Activated T-cell treated with anti-CD3 and anti-CD28 coated beads, Interleukin-2, amount 50 U/mL, for 4 hours (primary cell): ENCODE measurements around the gene GPR162. TPM values are rescaled to one million over a fixed set of nuclear protein-coding genes. Genes with fewer than 3 reads are reported as not detected.

ENCODE experiments used
- ATAC-seq, 2 donors: fragments of 200-7000 bp; cut with Tn5 transposase; one replicate each; pipeline ENCODE4 v1.10.0; 2021
- DNase-seq: peaks from one replicate; pipeline ENCODE4 v3.0.0-alpha.2; 2020
- H3K27me3 Mint-ChIP-seq: one replicate; pipeline ENCODE4 v1.8.0; 2021; ENCODE audit warnings: low read depth, mixed read lengths
- H3K36me3 Mint-ChIP-seq: one replicate; pipeline ENCODE4 v1.8.0; 2022; ENCODE audit warnings: mixed read lengths; ENCODE audit not compliant: insufficient read depth
- H3K4me1 Mint-ChIP-seq: one replicate; pipeline ENCODE4 v1.8.0; 2021; ENCODE audit warnings: low read depth, mixed read lengths
- H3K4me3 Mint-ChIP-seq: one replicate; pipeline ENCODE4 v1.8.0; 2021; ENCODE audit warnings: mild to moderate bottlenecking, moderate library complexity, mixed read lengths
- H3K9me3 Mint-ChIP-seq: one replicate; pipeline ENCODE4 v1.8.0; 2021; ENCODE audit warnings: mixed read lengths
- total RNA-seq, 3 donors: library from RNA; stranded (reverse); gene quantifications; one replicate each; pipeline ENCODE4 v1.2.1, GENCODE V29; 2021

Gene GPR162
- total RNA-seq, 3 donors from 2014 or later: 0.08 to 0.38 TPM; not detected in 1

DNA sequence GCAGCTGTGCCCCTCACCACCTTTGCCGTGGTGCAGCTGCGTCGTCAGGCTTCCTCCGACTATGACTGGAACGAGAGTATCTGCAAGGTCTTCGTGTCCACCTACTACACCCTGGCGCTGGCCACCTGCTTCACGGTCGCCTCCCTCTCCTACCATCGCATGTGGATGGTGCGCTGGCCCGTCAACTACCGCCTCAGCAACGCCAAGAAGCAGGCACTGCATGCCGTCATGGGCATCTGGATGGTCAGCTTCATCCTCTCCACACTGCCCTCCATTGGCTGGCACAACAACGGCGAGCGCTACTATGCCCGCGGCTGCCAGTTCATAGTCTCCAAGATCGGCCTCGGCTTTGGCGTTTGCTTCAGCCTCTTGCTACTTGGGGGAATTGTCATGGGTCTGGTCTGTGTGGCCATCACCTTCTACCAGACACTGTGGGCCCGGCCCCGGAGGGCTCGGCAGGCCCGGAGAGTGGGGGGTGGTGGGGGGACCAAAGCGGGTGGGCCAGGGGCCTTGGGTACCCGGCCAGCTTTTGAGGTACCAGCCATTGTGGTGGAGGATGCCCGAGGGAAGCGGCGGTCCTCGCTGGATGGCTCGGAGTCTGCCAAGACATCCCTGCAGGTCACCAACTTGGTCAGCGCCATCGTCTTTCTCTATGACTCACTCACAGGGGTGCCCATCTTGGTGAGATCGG, 2.6 kb downstream of the GPR162 start:
- Mint-ChIP-seq H3K4me3 (no peak overlapping the region), H3K27me3 (peaks cover 39% of the 10 kb centered on the region), H3K9me3 (no peaks in the 10 kb centered on the region), H3K4me1 (peaks cover 25% of the 10 kb centered on the region), H3K36me3 (no peaks in the 10 kb centered on the region)
- DNase-seq (no peak), ATAC-seq (no peak)

GRCh38 chr12:6824901-6825381, 3.3 kb downstream of the GPR162 start:
- ATAC-seq (no peak), DNase-seq (no peak)
- Mint-ChIP-seq H3K27me3 (peaks cover 40% of the 10 kb centered on the region), H3K4me3 (no peak overlapping the region), H3K36me3 (no peaks in the 10 kb centered on the region), H3K9me3 (no peaks in the 10 kb centered on the region), H3K4me1 (peaks cover 29% of the 10 kb centered on the region)

- ATAC-seq (peak; percentile 62 to 63), DNase-seq (peak; percentile 84)
- Mint-ChIP-seq H3K4me3 (no peak overlapping the region), H3K36me3 (no peaks in the 10 kb centered on the region), H3K4me1 (peaks cover 27% of the 10 kb centered on the region), H3K9me3 (no peaks in the 10 kb centered on the region), H3K27me3 (peaks cover 40% of the 10 kb centered on the region)
These were observed 3.9 kb downstream of the GPR162 start for GRCh38 chr12:6825398-6826124.

DNA sequence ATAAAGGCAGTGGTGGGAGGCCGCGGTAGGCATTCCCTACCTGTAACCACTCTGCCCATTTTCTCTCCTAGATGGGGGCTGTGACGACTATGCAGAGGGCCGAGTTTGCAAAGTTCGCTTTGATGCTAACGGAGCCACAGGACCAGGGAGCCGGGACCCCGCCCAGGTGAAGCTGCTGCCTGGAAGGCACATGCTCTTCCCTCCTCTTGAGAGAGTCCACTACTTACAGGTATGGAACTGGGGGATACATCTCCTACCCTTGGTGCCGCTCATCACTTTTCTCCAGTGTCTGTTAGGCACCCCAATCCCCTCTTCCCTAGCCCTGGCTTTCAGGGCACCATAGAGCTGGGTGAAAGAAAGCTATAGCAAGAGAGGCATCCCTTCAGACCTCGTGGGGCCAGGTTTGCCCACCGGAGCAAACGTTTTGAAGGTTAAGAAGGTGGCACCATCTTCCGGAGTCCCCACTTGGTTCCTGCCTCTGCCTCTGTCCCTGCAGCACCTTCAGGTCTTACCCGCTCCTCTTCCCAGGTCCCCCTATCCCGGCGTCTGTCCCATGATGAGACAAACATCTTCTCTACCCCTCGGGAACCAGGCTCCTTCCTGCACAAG, 4.6 kb downstream of the GPR162 start:
- H3K9me3 Mint-ChIP-seq: no peaks in the 10 kb centered on the region
- H3K27me3 Mint-ChIP-seq: peaks cover 43% of the 10 kb centered on the region
- H3K36me3 Mint-ChIP-seq: no peaks in the 10 kb centered on the region
- peaks cover 20% of the 10 kb centered on the region for H3K4me1 Mint-ChIP-seq
- DNase-seq (no peak), ATAC-seq (no peak)
- H3K4me3 Mint-ChIP-seq: no peak overlapping the region

DNA sequence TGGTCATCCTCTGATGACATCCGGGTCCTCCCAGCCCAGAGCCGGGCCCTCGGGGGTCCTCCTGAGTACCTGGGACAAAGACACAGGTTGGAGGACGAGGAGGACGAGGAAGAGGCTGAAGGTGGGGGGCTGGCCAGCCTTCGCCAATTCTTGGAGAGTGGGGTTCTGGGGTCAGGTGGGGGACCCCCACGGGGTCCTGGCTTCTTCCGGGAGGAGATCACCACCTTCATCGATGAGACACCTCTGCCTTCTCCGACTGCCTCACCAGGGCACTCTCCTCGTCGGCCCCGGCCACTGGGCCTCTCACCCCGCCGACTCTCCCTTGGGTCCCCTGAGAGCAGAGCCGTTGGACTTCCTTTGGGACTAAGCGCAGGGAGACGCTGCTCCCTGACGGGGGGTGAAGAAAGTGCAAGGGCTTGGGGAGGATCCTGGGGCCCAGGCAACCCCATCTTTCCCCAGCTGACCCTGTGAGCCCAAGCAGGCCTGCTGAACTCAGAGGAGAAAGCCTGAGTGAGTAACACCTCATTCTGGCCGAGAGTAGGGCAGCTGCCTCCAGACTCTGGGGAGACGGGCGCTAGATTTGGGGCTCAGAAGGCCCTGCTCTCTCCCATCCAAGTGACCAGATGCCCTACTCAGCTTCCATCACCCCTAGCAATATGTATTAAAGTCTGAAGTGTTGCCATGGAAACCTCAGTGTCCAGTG, 5.3 kb downstream of the GPR162 start:
- H3K4me1 Mint-ChIP-seq: peaks cover 18% of the 10 kb centered on the region
- H3K36me3 Mint-ChIP-seq: no peaks in the 10 kb centered on the region
- peak overlapping the region; percentile 50 for H3K4me3 Mint-ChIP-seq
- no peak for ATAC-seq
- H3K9me3 Mint-ChIP-seq: no peaks in the 10 kb centered on the region
- peaks cover 42% of the 10 kb centered on the region for H3K27me3 Mint-ChIP-seq
- DNase-seq: no peak

- H3K27me3 Mint-ChIP-seq: peaks cover 40% of the 10 kb centered on the region
- peaks cover 15% of the 10 kb centered on the region for H3K4me1 Mint-ChIP-seq
- no peaks in the 10 kb centered on the region for H3K9me3 Mint-ChIP-seq
- peak overlapping the region; percentile 50 for H3K4me3 Mint-ChIP-seq
- DNase-seq (peak; percentile 48), ATAC-seq (no peak)
- H3K36me3 Mint-ChIP-seq: no peaks in the 10 kb centered on the region
These were observed 5.9 kb downstream of the GPR162 start for GRCh38 chr12:6827437-6827911.

DNA sequence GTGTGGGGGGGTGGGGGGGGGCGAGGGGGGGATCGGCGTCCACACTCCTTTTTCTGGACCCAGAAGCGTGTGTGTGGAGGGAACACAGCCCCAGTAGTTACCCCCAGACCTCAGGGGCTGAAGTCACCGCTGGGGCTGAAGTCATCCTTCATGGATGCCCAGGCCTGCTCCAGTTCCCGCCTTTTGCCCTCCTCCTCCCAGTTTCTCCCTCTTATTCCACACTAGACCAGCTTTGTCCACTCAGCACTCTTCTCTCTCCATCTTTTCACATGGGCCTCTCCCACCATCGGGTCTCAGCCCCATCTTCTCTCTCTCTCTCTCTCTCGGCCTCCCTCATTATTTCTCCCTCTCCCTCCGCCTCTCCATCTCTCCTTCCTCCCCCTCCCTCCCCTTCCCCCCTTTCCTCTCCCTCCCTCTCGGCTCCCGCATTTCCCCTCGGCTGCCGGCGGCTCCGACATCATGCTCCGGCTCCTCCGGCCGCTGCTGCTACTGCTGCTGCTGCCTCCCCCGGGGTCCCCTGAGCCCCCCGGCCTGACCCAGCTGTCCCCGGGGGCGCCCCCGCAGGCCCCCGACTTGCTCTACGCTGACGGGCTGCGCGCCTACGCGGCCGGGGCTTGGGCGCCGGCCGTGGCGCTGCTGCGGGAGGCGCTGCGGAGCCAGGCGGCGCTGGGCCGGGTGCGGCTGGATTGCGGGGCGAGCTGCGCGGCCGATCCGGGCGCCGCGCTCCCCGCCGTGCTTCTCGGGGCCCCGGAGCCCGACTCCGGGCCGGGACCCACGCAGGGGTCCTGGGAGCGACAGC, 6.6 kb downstream of the GPR162 start, which contains the start of gene P3H3:
Gene P3H3 (plus strand): TSS at position 426 of the 799 bp plus-strand sequence. CDS start 34 bp downstream, at position 460.
- Mint-ChIP-seq H3K27me3 (peaks cover 34% of the 10 kb centered on the region), H3K4me3 (peak within 1 kb of the TSS; percentile 82), H3K9me3 (no peaks in the 10 kb centered on the region), H3K36me3 (no peaks in the 10 kb centered on the region), H3K4me1 (peaks cover 15% of the 10 kb centered on the region)
- no peak for DNase-seq
- peak; percentile 51 to 55 for ATAC-seq

DNA sequence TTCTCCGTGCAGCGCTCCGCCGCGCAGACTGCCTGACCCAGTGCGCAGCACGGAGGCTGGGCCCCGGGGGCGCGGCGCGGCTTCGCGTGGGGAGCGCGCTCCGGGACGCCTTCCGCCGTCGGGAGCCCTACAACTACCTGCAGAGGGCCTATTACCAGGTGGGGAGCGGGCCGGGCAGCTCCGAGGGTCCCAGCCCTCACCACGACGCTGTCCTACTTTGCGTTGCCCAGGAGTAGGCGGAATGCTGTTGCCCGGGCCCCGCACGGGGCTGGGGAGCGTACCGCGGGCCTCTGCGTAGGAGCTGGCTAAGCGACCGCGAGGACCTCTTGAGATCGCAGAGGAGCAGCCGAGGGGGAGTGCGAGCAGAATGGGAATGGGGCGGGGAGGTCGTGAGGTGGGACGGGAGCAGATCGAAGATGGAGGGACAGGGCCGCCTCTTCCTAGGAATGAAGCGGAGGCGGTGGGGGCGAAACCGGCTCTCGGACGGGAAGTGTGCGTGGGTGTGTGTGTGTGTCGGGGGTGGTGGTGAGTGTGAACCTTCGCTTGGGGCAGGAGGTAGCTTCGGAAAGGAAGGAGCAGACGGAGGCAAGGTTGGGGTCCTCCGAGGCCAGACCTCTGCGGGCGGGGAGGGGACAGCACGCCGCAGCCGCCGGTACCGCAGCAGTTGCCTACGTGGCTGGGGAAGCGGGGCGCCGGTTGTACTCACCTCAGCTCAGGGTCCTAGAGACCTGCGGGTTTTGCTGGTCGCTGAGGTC, 7.3 kb downstream of the GPR162 start:
- peak; percentile 53 to 63 for ATAC-seq
- H3K9me3 Mint-ChIP-seq: no peaks in the 10 kb centered on the region
- H3K27me3 Mint-ChIP-seq: peaks cover 33% of the 10 kb centered on the region
- peak overlapping the region; percentile 82 for H3K4me3 Mint-ChIP-seq
- H3K36me3 Mint-ChIP-seq: no peaks in the 10 kb centered on the region
- peaks cover 15% of the 10 kb centered on the region for H3K4me1 Mint-ChIP-seq
- DNase-seq: peak; percentile 30

- Mint-ChIP-seq H3K4me1 (peaks cover 16% of the 10 kb centered on the region), H3K9me3 (no peaks in the 10 kb centered on the region), H3K27me3 (peaks cover 29% of the 10 kb centered on the region), H3K4me3 (peak overlapping the region; percentile 82), H3K36me3 (no peaks in the 10 kb centered on the region)
- ATAC-seq (no peak), DNase-seq (no peak)
These were observed 8.1 kb downstream of the GPR162 start for GRCh38 chr12:6829536-6830220.

GRCh38 chr12:6830286-6830890, 8.8 kb downstream of the GPR162 start:
- no peak for ATAC-seq
- peaks cover 23% of the 10 kb centered on the region for H3K27me3 Mint-ChIP-seq
- peak overlapping the region; percentile 23 for H3K4me3 Mint-ChIP-seq
- no peaks in the 10 kb centered on the region for H3K9me3 Mint-ChIP-seq
- peaks cover 15% of the 10 kb centered on the region for H3K4me1 Mint-ChIP-seq
- H3K36me3 Mint-ChIP-seq: no peaks in the 10 kb centered on the region
- DNase-seq: no peak

DNA sequence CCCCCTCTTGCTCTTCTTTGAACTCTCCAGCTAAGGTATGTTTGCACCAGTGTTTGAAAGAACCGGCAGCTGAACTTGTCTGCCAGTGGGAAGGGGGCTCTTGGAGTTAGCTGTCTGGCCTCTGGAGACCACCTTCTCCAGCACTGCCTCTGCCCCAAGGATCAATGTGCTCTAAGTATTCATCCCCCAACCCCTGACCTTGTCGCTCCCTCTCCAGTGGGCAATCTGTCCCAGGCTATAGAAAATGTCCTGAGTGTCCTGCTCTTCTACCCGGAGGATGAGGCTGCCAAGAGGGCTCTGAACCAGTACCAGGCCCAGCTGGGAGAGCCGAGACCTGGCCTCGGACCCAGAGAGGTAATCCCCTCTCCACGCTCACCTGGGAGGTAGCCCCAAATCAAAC, 9.4 kb downstream of the GPR162 start:
- H3K4me3 Mint-ChIP-seq: no peak overlapping the region
- DNase-seq (no peak), ATAC-seq (no peak)

GRCh38 chr12:6831450-6831995, 9.9 kb downstream of the GPR162 start:
- Mint-ChIP-seq H3K4me3 (no peak overlapping the region), H3K27me3 (peaks cover 17% of the 10 kb centered on the region), H3K36me3 (no peaks in the 10 kb centered on the region), H3K4me1 (peaks cover 13% of the 10 kb centered on the region), H3K9me3 (no peaks in the 10 kb centered on the region)
- ATAC-seq: no peak
- DNase-seq: no peak

More for the DNA sequence above, 9.4 kb downstream of the GPR162 start:
- Mint-ChIP-seq H3K36me3 (no peaks in the 10 kb centered on the region), H3K4me1 (peaks cover 13% of the 10 kb centered on the region), H3K27me3 (peaks cover 20% of the 10 kb centered on the region), H3K9me3 (no peaks in the 10 kb centered on the region)
